HG03442 (cell line): ENCODE data around the gene COL2A1.

Source experiments
- ATAC-seq: cut with Tn5 transposase; IDR thresholded peaks from one replicate; pipeline ENCODE4 v1.9.1; 2021; ENCODE audit warnings: mild to moderate bottlenecking, moderate library complexity; ENCODE audit not compliant: unreplicated experiment

Gene COL2A1

DNA sequence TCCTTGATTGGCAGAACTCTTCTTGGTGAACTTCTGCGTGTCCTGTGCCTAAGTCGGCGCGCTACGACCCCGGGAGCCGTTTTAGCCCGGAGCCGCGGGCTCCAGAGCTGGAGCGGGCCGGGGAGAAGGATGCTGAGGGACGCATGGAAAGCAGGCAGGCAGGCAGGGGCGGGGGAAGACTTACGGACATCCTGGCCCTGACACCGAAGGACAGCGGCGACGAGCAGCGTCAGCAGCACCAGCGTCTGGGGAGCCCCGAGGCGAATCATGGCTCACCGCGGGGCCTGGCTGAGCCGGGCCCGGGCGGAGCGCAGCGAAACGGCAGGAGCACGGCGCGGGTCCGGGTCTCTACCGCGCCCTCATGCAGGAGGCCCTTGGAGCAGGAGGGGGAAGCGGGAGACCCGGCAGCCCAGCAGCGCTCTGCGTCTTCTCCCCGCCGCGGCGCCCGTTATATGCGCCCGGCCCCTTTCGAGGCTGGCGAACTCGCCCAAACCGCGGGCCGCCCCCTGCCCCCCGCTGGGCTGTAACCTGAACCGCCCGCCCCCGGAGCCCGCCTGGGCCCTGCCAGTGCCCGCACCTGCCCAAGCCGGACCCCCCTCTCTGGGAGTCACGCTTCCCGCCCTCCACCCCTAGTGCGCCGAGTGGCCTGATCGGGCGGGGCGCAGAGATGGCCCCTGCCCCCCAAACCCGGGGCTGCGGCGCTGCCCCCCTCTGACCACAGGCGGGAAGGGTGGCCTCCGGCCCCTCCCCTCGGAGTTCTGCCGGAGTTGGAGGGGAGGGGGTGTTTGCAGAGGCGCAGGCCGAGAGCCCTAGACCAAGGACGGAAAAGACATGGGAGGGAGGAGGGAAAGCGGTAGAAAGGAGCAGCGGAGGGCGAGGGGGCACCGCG, at the start of gene COL2A1:
COL2A1 (minus strand) TSS at position 424 of the 889 bp plus-strand sequence; CDS start at position 269, 155 bp downstream.
- no peak for ATAC-seq

- no peak for ATAC-seq
Measured at GRCh38 chr12:48053883-48054282, 49.6 kb upstream of the COL2A1 start.

GRCh38 chr12:48053122-48053521, 48.8 kb upstream of the COL2A1 start:
- ATAC-seq, result no peak

- ATAC-seq, result no peak
Measured at GRCh38 chr12:48051681-48052080, 47.4 kb upstream of the COL2A1 start.

DNA sequence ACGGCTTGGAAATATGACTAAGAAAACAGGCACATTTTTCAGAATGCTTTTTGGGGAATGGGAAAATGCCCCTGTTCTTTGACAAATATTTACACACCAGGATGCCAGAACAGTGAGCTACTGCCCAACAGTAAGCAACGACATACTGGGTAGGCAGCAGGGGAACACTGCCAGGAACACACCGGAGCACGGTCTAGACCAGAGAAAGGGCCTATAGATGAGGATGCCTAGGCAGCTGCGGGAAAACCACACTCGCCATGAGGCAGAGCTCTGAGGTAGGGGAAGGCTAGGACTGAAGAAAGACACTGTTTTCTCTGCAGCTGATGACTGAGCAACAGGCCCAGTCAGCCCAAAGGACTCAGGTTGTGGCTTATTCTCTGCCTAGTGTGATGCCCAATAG, 45.9 kb upstream of the COL2A1 start:
- ATAC-seq, result no peak

DNA sequence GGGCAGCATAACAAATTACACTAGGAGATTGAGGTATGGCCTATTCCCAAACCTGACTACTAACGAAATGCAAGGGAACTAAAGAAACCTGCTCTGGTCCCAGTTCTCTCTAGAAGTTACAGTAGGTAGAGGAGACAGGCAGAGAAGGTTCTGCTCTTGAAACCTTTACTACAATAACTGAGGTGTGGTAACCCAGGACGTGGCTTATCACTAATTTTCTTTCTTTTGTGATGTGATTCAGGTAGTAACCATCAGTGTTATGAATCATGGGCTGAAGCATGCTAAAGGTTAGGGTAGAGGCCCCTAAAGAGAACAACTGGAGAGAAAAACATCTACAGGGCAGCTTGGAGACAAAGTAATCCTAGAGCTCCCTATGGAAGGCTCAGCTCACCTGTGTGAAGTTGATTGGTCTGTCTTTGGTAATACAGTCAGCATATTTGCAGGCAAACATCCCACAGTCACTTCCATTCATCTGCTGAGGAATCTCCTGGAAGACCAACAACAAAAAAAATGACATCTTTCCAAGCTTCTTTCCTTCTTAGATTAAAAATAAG, 41.8 kb upstream of the COL2A1 start:
- ATAC-seq, result no peak

- ATAC-seq, result no peak
Measured at GRCh38 chr12:48045061-48045846, 41.0 kb upstream of the COL2A1 start.

DNA sequence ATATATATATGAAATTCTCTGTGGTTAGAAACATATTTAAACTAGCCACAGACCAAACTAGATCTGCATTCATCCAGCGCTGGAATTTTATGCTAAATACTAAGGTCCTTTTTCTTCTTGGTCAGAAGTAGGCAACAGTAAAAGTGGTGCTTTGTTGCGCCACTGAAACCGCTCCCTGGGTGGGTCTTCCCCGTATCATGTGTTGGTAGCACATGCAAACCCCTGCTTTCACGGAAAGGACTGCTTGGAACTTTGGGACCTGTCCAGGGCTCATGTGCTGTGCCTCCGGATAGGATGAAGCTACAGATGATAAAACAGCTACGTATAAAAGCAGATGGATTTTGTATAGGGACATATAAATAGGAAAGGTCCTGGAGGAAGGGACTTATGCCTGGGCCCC, 40.1 kb upstream of the COL2A1 start:
- no peak for ATAC-seq

DNA sequence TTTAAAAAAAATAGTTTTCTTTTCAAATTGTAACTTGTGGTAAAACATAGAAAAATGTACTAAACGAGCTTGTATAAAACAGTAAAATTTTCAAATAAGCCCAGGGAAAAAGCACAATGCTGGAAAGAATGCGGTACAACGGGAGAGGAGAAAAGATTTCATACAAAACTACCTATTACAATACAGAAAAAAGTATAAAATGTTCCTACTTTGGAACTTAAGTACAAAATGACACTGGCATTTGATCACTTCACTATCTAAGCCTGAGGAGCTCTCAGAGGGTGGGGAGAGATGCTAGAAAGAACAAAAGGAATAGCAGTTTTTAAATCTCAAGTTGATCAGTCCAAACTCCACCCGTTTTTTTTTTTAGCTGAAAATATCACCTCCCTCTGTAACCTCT, 39.5 kb upstream of the COL2A1 start:
- ATAC-seq, result no peak

- no peak for ATAC-seq
Measured at GRCh38 chr12:48041591-48042423, 37.5 kb upstream of the COL2A1 start.

DNA sequence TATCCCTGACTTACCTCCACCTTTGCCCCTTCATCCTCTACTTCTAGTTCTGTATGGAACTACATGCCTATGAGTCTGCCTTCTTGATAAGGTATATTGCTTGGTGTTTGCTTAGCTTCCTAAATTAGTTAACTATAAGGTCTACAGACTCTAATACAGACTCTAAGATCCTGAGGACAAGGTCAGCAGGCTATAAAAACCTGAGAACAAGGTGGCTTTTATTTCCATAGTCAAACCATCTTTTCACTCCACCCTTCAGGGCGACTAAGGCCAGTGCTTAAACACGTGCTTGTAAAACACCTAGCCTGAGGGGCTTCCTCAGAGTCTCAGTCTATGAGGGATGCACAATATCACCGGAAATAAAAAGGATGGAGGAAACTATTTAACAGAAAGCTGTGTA, 36.1 kb upstream of the COL2A1 start:
- no peak for ATAC-seq

DNA sequence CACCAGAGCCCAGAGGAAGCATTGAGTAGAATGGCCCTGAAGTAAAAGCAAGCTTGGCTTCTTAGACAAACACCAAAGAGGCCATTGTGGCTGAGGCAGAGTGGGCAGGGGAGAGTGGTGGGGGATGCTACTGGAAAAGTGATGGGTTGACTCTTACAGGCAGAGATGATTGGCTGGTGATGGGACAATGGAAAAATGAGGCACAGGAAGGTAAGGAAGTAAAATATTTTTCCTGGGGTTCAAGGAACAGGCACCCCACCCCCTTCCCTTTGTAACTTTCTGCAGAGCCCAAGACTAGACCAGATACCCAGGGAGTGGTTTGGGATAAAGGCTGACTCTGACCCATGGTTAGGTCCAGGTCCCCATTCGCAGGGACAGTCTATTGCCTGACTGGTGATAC, 34.9 kb upstream of the COL2A1 start:
- ATAC-seq, result no peak

DNA sequence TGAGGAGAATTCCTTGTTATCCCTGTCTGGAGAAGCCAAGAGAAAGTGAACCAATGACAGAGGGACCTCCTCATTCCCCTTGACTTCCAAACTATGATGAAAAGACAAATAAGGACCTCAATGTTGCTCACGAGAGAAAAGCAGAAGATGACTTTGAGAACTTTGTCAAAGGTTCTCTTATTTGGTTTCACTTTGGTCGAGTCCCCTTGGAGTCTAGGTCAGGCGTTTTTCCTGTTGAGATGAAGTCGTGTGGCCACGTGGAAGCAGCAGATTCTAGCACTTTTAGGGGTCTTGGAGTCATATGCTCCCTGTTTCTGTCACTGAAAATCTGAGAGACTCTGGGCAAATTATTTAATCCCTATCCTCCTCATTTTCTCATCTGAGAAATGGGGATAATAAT, 33.8 kb upstream of the COL2A1 start:
- no peak for ATAC-seq

GRCh38 chr12:48037267-48037915, 33.1 kb upstream of the COL2A1 start:
- no peak for ATAC-seq

DNA sequence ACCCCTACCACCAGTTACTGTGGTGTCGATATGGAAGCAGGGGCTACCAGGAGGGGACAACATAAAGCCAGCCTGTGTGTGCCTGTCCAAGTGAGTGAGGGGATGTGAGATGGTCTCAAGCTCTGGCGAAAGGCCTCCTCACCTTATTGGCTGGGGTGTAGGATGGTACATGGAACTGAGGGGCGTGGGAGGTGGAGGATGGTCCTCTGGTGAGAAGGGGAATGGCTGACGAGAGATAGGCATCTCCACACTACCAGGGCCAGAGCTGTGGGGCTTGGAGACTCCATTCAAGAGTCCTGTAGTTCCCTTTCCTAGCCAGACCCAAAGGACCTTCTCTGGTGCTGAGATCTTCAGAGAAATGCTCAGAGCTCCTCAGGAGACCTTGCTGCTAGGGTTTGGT, 32.5 kb upstream of the COL2A1 start:
- ATAC-seq, result no peak

DNA sequence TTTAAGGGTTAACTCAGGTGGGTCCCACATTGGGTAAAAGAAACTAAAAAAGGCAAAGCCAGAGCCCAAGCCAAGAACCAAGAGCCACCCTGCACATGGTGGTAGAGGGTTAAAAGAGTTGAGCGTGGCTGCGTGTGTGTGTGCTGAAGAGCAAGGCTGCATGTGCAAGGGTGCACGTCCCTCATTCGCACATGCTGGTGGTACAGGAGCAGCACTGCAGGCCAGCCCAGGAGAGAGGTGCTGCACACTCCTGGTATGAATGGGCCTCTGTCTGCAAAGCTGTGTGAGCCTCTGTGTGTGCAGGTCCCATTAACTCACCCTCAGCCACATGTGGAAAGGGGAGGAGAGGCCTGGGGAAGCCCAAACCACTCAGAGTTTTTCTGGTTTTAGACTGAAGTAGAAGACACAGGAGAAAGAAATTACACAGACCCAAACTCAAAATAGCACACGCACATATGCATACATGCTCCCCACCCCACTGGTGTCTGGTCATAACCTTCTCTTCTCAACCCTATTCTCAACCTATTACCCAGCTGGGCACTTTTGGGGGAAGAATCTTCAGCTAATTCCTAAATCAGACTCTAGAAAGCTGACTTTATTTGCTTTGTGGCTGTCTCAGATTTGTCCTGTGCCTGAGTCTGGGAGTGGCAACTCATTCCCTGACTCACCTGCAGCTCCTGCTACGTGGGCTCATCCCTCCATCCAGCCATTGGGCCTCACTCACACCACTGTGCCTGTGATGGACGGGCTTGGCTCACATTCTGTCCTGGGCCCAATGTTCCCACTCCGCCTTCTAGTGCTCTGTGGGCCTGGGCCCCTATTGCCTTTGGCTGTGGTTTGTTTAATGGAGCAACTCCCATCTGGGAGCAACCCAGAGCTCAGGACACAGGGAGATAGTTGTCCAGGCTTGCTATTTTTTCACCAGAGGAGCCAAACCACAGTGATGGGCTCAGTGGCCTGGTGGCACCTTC, 30.8 kb upstream of the COL2A1 start:
- ATAC-seq, result no peak

DNA sequence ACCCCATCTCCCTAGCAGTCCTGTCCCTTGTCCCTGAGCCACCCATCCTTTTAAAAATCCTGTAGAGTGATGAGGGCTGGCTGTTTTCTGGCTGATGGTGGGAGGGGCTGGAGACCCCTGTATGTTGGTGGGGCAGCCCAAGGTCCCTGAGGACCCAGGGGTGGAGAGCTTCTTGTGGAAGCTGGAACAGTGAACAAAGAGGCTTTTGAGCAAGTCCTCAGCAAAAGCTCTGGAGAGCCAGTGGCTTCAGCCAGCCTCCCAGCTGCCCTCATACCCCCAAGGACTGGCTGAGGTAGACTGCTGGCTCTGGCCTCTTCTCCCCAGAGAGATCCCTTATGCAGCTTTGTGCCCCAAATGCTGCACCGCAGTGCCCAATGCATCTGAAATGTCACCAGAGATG, 29.2 kb upstream of the COL2A1 start:
- ATAC-seq, result no peak

DNA sequence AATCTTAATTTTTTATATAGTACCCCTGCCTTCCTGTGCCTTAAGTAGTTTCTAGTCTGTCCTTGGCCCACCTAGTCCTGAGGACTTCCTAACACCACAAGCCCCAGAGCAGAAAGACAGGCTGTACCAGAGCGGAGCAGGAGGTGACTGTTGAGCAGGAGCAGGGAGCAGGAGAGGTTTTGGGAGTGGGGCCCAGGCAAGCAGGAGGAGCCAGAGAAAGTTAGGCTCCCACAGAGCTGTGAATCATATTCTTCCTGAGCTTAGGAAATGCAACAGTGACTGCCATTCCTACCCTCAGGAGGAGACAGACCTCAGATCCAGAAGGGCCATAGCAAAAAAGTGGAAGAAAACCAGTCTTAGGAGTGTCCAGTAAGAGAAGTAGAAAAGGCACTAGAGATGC, 28.3 kb upstream of the COL2A1 start:
- ATAC-seq, result no peak
